HG03095 (cell line): ENCODE results near the gene DDIT4L.
"Not testable (repeated sequence)": the region's sequence is repeated elsewhere in the genome, so short reads cannot be mapped to it uniquely, and the experiment has no call there.

Experiments
- ATAC-seq: cut with Tn5 transposase; IDR thresholded peaks from one replicate; pipeline ENCODE4 v1.9.1; 2021; ENCODE audit warnings: moderate library complexity; ENCODE audit not compliant: unreplicated experiment

DDIT4L gene

GRCh38 chr4:100189820-100190642, at the start of gene DDIT4L:
TSS of gene DDIT4L (minus strand) at chr4:100190468. CDS start at chr4:100189983, 485 bp downstream.
- no peak for ATAC-seq

- no peak for ATAC-seq
Measured at GRCh38 chr4:100240008-100240407, 49.7 kb upstream of the DDIT4L start.

GRCh38 chr4:100224721-100225120, 34.5 kb upstream of the DDIT4L start:
- no peak for ATAC-seq

DNA sequence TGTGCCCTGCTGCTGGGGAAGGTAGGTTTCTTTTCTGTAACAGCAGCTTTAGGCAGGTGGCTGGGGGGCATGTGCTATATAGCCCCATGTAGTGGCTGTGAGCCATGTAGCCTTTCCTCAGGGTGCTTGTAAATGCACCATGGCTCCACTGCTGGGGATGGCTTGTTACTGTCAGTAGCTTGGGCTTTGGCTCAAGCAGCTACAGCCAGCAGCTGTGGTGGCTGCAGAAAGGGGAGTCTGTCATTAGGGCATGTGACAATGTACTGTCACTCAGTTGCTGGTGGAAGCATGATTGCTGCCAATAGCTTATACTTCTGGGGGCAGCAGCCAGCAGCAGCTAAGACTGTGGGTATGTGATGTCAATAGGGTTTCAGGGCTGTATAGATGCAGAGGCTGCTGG, 33.9 kb upstream of the DDIT4L start:
- ATAC-seq, result no peak

DNA sequence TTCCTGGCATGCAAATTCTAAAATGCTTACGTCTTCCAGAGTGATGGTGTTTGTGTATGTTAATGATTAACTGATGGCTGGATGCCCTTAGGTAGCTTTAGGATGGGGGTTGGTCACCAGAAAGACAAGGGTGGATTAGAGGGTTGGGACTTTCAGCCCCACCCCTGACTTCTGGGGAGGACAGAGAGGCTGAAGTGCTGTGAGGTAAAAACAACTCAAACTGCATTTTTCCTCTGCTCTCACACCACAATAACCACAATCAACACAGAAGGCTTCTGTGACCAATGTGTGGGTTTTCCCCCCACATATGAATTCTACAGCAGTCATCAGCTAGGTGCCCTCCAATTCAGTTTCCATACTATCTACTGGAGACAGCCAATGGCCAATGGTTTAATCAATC, 18.7 kb upstream of the DDIT4L start:
- peak; percentile 90 for ATAC-seq

- ATAC-seq, result no peak
Measured at GRCh38 chr4:100208459-100208858, 18.2 kb upstream of the DDIT4L start.

GRCh38 chr4:100206850-100207249, 16.6 kb upstream of the DDIT4L start:
- no peak for ATAC-seq

DNA sequence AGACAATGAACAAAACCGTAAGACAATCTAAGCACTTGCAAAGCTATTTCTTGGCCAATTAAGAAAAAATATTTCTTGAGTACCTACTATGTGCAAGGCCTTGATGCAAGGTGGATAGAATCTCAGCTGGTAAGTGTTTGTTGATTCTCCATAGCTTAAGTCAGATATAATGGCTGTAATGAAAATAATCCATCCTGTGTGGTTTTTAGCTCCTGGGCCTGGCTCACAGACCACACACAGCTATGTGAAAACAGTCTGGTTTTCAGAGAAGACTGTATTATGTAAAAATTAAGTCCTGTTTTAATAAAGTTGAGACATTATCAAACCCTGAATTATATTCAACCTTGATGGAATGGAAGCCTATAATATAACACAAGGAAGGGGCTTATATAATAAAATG, 7.8 kb upstream of the DDIT4L start:
- no peak for ATAC-seq

DNA sequence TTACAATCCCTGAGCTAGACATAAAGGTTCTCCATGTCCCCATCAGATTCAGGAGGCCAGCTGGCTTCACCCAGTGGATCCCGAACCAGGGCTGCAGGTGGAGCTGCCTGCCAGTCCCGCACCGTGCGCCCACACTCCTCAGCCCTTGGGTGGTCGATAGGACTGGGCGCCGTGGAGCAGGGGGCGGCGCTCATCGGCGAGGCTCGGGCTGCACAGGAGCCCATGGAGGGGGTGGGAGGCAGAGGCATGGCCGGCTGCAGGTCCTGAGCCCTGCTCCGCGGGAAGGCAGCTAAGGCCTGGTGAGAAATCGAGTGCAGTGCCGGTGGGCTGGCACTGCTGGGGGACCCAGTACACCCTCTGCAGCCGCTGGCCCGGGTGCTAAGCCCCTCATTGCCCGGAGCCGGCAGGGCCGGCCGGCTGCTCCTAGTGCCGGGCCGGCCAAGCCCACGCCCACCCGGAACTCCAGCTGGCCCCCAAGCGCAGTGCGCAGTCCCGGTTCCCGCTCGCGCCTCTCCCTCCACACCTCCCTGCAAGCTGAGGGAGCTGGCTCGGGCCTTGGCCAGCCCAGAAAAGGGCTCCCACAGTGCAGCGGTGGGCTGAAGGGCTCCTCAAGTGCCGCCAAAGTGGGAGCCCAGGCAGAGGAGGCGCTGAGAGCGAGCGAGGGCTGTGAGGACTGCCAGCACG, 6.3 kb upstream of the DDIT4L start:
- ATAC-seq, result not testable (repeated sequence)

GRCh38 chr4:100190643-100191600, 654 bp upstream of the DDIT4L start:
- ATAC-seq, result no peak

DNA sequence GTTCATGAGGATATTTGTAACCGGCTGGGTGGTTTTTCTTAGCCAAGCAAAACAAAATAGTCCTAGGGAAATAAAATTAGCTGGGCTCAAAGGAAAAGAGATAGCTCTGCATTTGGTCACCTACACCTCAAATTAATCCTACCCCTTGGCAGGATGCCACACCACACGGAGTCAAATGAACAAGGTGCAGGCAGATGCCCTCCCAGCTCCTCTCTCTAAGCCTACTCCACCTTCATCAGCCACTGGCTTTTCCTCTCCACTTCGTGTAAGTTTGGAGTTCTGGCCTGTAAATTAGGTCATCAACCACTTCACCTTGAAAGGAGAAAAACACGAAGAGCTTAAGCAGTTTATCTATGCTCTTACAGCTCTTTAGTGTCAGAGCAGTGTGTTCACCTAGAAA, 1.4 kb downstream of the DDIT4L start:
- no peak for ATAC-seq

DNA sequence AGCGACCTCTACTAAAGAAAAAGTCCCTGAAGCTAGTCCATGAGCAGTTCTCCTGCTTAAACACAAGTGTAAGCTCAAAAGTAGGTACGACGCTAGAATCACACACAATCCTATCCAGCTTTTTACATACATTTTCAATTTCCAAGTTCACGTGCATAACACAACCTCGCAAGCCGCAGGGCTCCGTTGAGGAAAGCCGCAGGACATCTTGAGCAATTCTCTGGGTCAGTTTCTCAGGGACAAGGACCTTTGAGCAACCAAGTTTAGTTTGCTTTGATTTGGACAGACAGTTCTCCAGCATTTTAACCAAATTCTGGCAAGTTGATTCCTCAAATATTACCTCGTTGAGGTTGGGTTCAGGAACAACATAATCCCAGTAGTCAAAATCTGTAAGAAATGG, 2.5 kb downstream of the DDIT4L start:
- ATAC-seq, result no peak

- no peak for ATAC-seq
Measured at GRCh38 chr4:100184787-100185186, 5.5 kb downstream of the DDIT4L start.

DNA sequence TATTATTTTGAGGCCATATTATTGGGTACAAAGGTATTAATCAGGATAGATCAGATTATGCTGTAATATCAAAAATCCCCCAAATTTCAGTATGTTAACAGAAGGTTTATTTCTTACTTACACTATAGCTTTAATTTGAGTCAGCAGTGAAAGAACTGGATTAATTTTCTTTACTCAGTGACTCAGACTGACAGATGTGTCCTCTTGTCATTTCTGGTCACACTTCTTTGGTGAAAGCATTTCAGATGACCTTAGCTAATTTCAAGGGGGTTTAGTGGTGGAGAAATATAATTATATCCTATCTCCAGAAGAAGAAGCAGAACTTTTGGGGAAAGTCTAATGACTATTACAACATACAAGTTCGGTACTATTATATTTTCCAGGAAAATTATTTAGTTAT, 12.4 kb downstream of the DDIT4L start:
- ATAC-seq, result no peak

GRCh38 chr4:100177126-100177525, 13.1 kb downstream of the DDIT4L start:
- ATAC-seq, result no peak

DNA sequence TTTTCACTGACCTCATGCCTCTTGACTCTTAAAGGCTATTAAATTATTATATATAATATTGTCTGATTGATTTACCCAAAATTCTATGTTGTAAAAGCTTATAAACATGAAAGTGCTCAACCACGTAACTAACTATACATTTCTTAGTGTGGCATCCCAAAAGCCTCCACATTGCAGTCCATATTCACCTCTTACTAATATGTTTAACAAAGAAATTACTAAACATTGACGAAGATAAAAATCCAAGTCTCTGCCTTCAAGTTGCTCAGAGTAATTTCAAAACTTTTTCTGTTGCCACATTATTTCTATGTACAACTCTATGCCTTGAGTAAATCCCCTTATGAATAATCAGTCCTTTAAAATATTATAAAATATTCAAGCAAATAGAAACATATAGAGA, 14.4 kb downstream of the DDIT4L start:
- no peak for ATAC-seq

GRCh38 chr4:100174985-100175383, 15.3 kb downstream of the DDIT4L start:
- ATAC-seq, result no peak

DNA sequence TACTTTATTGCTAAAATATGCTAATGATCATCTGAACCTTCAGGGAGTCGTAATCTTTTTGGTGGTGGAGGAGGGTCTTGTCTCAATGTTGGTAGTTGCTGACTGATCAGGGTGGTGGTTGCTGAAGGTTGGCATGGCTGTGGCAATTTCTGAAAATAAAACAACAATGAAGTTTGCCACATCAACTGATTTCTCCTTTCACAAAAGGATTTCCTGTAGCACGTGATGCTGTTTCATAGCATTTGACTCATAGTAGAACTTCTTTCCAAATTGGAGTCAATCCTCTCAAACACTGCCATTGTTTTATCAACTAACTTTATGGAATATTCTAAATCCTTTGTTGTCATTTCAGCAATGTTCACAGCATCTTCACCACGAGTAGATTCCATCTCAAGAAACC, 19.3 kb downstream of the DDIT4L start:
- ATAC-seq, result no peak

GRCh38 chr4:100169491-100170485, 20.5 kb downstream of the DDIT4L start:
- no peak for ATAC-seq

GRCh38 chr4:100168521-100168920, 21.7 kb downstream of the DDIT4L start:
- no peak for ATAC-seq
